ENCODE data around the gene MACROD2.

- no peak for TF ChIP-seq POLR2A (IDR thresholded peaks at IDR 0.05; ENCODE audit: borderline replicate concordance, extremely low read depth, insufficient read depth, insufficient read length)
- TF ChIP-seq, protein P1, sequence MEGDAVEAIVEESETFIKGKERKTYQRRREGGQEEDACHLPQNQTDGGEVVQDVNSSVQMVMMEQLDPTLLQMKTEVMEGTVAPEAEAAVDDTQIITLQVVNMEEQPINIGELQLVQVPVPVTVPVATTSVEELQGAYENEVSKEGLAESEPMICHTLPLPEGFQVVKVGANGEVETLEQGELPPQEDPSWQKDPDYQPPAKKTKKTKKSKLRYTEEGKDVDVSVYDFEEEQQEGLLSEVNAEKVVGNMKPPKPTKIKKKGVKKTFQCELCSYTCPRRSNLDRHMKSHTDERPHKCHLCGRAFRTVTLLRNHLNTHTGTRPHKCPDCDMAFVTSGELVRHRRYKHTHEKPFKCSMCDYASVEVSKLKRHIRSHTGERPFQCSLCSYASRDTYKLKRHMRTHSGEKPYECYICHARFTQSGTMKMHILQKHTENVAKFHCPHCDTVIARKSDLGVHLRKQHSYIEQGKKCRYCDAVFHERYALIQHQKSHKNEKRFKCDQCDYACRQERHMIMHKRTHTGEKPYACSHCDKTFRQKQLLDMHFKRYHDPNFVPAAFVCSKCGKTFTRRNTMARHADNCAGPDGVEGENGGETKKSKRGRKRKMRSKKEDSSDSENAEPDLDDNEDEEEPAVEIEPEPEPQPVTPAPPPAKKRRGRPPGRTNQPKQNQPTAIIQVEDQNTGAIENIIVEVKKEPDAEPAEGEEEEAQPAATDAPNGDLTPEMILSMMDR (IDR thresholded peaks at IDR 0.05 in 2 of 3, conservative IDR thresholded peaks at IDR 0.05 in 1 of 3; ENCODE audit: borderline replicate concordance in 1 of 3, insufficient read depth in 1 of 3, low read depth in 2 of 3, low read length in 2 of 3) = no peak
- no peak for TF ChIP-seq SRF (IDR thresholded peaks at IDR 0.05; ENCODE audit: low read depth)
These were observed 34.8 kb upstream of the MACROD2 start for GRCh38 chr20:13960525-13960924.

All from HCT116 (cell line).